Amniotic stem cell (primary cell): ENCODE results near the gene SULT6B1.
"Not testable (repeated sequence)": the region's sequence is repeated elsewhere in the genome, so short reads cannot be mapped to it uniquely, and the experiment has no call there.

Experiments used
- DNase-seq: peaks from one replicate; lab custom pipeline; 2025; lab: John Stamatoyannopoulos, UW

SULT6B1 gene

GRCh38 chr2:37188570-37188969 lies at the start of gene SULT6B1:
Gene SULT6B1 (minus strand): TSS chr2:37188670. CDS start chr2:37188640, 30 bp downstream.
- DNase-seq = no peak

GRCh38 chr2:37232131-37232933 lies 43.9 kb upstream of the SULT6B1 start:
- peak; percentile 24 for DNase-seq

GRCh38 chr2:37231241-37232130 lies 43.0 kb upstream of the SULT6B1 start, which contains the start of the genes CEBPZ and NDUFAF7:
Gene CEBPZ (minus strand): TSS chr2:37231596. CDS start chr2:37231567, 29 bp downstream.
Gene NDUFAF7 (plus strand): TSS chr2:37231658. CDS start chr2:37231706, 48 bp downstream.
- peak; percentile 89 for DNase-seq

GRCh38 chr2:37230581-37230980 lies 42.1 kb upstream of the SULT6B1 start:
- DNase-seq = no peak

- DNase-seq = no peak
Measured at GRCh38 chr2:37228788-37229187, 40.3 kb upstream of the SULT6B1 start.

- no peak for DNase-seq
Measured at GRCh38 chr2:37226863-37227262, 38.4 kb upstream of the SULT6B1 start.

- not testable (repeated sequence) for DNase-seq
Measured at GRCh38 chr2:37225129-37225528, 36.7 kb upstream of the SULT6B1 start.

- no peak for DNase-seq
Measured at GRCh38 chr2:37224063-37224462, 35.6 kb upstream of the SULT6B1 start.

- DNase-seq = no peak
Measured at GRCh38 chr2:37223131-37223530, 34.7 kb upstream of the SULT6B1 start.

- DNase-seq = no peak
Measured at GRCh38 chr2:37219046-37219445, 30.6 kb upstream of the SULT6B1 start.

- DNase-seq = no peak
Measured at GRCh38 chr2:37215250-37215649, 26.8 kb upstream of the SULT6B1 start.

GRCh38 chr2:37211939-37212338 lies 23.5 kb upstream of the SULT6B1 start:
- DNase-seq = no peak

- no peak for DNase-seq
Measured at GRCh38 chr2:37211212-37211611, 22.7 kb upstream of the SULT6B1 start.

GRCh38 chr2:37206760-37207159 lies 18.3 kb upstream of the SULT6B1 start:
- DNase-seq = not testable (repeated sequence)

GRCh38 chr2:37205689-37206341 lies 17.3 kb upstream of the SULT6B1 start:
- DNase-seq = no peak

GRCh38 chr2:37205071-37205661 lies 16.7 kb upstream of the SULT6B1 start:
- DNase-seq = not testable (repeated sequence)

- DNase-seq = no peak
Measured at GRCh38 chr2:37203708-37204107, 15.2 kb upstream of the SULT6B1 start.

- DNase-seq = no peak
Measured at GRCh38 chr2:37201766-37202165, 13.3 kb upstream of the SULT6B1 start.

GRCh38 chr2:37201208-37201607 lies 12.7 kb upstream of the SULT6B1 start:
- no peak for DNase-seq

- no peak for DNase-seq
Measured at GRCh38 chr2:37198681-37199065, 10.2 kb upstream of the SULT6B1 start.

GRCh38 chr2:37196320-37197195 lies 8.1 kb upstream of the SULT6B1 start, which contains the start of gene CEBPZOS:
Gene CEBPZOS (plus strand): TSS chr2:37196496. CDS start chr2:37199705, 3,209 bp downstream.
- peak; percentile 44 for DNase-seq
